Measurements from ENCODE around the gene RAB3GAP2. TPM values are rescaled to one million over a fixed set of nuclear protein-coding genes. Genes with fewer than 3 reads are reported as not detected.
"Not testable (repeated sequence)": the region's sequence is repeated elsewhere in the genome, so short reads cannot be mapped to it uniquely, and the experiment has no call there.

RAB3GAP2 gene
- total RNA-seq, 1 donor from 2014 or later, result 33.0 TPM

DNA sequence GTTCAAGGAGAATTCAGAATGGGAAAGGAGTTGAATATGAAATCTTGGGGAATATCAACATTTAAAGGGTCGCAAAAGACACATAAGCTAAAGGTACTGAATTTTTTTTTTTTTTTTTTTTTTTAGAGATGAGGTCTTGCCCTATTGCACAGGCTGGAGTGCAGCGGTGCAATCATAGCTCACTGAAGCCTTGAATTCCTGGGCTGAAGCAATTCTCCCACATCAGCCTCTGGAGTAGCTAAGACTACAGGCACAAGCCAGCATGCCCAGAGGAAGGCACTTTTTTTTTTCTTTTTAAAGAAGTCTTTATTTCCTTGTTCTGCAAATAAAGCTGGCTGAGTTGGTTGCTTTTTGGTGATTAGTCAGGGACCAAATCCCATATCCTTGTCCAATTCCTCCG, 44.1 kb upstream of the RAB3GAP2 start:
- TF ChIP-seq, protein P1, sequence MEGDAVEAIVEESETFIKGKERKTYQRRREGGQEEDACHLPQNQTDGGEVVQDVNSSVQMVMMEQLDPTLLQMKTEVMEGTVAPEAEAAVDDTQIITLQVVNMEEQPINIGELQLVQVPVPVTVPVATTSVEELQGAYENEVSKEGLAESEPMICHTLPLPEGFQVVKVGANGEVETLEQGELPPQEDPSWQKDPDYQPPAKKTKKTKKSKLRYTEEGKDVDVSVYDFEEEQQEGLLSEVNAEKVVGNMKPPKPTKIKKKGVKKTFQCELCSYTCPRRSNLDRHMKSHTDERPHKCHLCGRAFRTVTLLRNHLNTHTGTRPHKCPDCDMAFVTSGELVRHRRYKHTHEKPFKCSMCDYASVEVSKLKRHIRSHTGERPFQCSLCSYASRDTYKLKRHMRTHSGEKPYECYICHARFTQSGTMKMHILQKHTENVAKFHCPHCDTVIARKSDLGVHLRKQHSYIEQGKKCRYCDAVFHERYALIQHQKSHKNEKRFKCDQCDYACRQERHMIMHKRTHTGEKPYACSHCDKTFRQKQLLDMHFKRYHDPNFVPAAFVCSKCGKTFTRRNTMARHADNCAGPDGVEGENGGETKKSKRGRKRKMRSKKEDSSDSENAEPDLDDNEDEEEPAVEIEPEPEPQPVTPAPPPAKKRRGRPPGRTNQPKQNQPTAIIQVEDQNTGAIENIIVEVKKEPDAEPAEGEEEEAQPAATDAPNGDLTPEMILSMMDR (IDR thresholded peaks at IDR 0.05; ENCODE audit: insufficient read depth, low read length, poor library complexity, severe bottlenecking), result no peak
- no peaks in the 10 kb centered on the region for H3K36me3 ChIP-seq (ENCODE audit: control insufficient read depth, insufficient read depth, low read length)
- no peak for DNase-seq (ENCODE audit: low read depth)
- H3K4me3 ChIP-seq (ENCODE audit: low read depth, low read length), result no peak overlapping the region
- H3K27me3 ChIP-seq (ENCODE audit: control insufficient read depth, insufficient read depth, low read length), result no peaks in the 10 kb centered on the region

DNA sequence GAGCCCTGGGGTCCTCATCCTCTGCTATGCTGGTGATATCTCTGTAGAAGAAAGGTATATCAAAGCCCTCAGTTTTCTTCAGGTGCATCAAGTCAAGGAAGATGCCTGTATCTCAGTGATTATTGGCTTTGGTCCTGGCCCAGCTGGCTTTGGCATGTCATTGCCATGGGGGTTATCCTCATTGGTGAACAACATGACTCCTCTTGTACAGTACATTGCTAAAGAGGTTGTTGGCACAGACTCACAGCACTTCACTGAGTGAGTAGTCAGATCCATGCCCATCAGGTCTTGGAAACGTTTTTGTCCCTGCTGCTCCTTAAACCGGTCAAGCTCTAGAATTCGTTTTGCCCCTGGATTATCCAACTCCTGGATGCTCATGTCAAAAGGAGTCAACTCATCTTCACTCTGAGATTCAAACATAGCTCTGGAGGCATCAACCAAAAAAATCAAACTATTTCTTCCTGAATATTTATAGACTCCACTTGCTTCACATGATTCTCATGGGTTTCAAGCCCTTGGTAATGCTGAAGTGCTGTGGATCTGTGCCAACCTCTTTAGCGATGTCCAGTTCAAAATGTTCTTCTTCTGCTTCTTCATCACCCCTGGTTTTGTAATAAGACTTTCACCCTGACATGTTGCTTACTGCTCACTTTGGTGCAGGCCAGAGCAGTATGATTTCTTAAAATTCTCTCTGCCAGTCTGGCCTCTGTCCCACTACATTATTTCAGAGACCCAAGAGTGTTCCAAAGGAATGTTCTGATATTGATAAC, 43.0 kb upstream of the RAB3GAP2 start:
- Histone ChIP-seq H3K27me3 (ENCODE audit: control insufficient read depth, insufficient read depth, low read length) (no peaks in the 10 kb centered on the region), H3K4me3 (ENCODE audit: low read depth, low read length) (no peak overlapping the region), H3K36me3 (ENCODE audit: control insufficient read depth, insufficient read depth, low read length) (no peaks in the 10 kb centered on the region)
- DNase-seq (ENCODE audit: low read depth), result no peak
- TF ChIP-seq, protein P1 (IDR thresholded peaks at IDR 0.05; ENCODE audit: insufficient read depth, low read length, poor library complexity, severe bottlenecking), result no peak

DNA sequence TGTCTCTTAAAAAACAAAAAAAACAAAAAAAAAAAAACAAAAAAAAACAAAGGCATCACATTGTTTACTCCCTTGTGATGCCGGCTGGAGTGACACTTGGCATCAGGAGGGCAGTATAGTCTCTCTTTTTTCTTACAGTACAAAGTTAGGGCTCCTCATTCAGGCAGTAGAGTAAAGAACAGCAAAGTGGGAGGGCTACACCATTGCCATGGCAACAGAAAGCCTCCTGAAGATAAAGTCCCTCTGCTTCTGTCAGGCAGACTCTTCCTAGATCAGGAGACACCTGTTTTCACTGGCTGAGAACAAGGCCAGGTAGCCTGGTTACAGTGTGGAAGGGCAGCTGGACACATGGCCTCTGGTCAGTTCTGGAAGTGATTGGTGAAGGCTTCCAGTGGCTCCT, 41.3 kb upstream of the RAB3GAP2 start:
- Histone ChIP-seq H3K4me3 (ENCODE audit: low read depth, low read length) (no peak overlapping the region), H3K27me3 (ENCODE audit: control insufficient read depth, insufficient read depth, low read length) (no peaks in the 10 kb centered on the region), H3K36me3 (ENCODE audit: control insufficient read depth, insufficient read depth, low read length) (no peaks in the 10 kb centered on the region)
- no peak for DNase-seq (ENCODE audit: low read depth)
- TF ChIP-seq, protein P1 (IDR thresholded peaks at IDR 0.05; ENCODE audit: insufficient read depth, low read length, poor library complexity, severe bottlenecking), result no peak

DNA sequence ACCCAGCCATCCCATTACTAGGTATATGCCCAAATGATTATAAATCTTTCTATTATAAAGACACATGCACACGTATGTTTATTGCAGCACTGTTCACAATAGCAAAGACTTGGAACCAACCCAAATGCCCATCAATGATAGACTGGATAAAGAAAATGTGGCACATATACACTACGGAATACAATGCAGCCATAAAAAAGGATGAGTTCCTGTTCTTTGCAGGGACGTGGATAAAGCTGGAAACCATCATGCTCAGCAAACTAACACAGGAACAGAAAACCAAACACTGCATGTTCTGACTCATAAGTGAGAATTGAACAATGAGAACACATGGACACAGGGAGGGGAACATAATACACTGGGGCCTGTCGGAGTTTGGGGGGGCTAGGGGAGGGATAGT, 37.9 kb upstream of the RAB3GAP2 start:
- H3K36me3 ChIP-seq (ENCODE audit: control insufficient read depth, insufficient read depth, low read length); DNase-seq (ENCODE audit: low read depth); H3K4me3 ChIP-seq (ENCODE audit: low read depth, low read length); H3K27me3 ChIP-seq (ENCODE audit: control insufficient read depth, insufficient read depth, low read length): not testable (repeated sequence)

DNA sequence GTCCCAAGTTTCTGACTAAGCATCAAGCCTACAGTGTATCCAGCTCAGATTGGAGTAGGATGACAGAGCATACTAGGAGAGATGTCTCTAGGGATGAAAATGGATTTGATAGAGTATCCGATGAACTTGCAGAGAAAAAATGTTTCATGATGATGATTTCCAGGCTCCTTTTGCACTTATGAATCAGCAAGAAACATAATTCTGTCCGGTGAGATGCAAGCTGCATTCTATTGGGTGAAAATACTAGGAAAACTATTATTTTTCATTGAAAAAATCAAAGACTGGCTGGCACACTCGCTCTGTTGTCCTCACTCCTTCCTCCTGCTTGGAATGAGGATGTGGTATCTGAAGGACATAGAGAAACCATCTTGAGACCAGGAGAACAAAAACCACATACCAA, 35.4 kb upstream of the RAB3GAP2 start:
- H3K4me3 ChIP-seq (ENCODE audit: low read depth, low read length), result no peak overlapping the region
- no peaks in the 10 kb centered on the region for H3K36me3 ChIP-seq (ENCODE audit: control insufficient read depth, insufficient read depth, low read length)
- TF ChIP-seq, protein P1 (IDR thresholded peaks at IDR 0.05; ENCODE audit: insufficient read depth, low read length, poor library complexity, severe bottlenecking), result no peak
- no peaks in the 10 kb centered on the region for H3K27me3 ChIP-seq (ENCODE audit: control insufficient read depth, insufficient read depth, low read length)
- no peak for DNase-seq (ENCODE audit: low read depth)

DNA sequence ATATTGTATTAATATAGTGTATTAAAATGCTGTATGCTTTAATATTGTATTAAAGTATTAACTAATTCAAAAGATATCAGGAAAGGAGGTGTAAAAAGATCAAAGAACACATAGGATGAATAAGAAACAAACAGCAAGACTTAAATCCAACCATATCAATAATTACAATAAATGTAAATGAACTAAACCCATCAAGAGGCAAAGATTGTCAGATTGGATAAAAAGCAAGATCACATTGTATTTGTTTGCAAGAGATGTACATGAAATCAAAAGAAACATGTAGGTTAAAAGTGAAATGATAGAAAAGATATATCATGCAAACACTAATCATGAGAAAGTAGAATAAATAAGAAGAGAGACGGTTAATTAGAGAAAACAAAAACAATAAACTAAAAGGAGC, 34.1 kb upstream of the RAB3GAP2 start:
- TF ChIP-seq, protein P1 (IDR thresholded peaks at IDR 0.05; ENCODE audit: insufficient read depth, low read length, poor library complexity, severe bottlenecking), result no peak
- Histone ChIP-seq H3K4me3 (ENCODE audit: low read depth, low read length) (no peak overlapping the region), H3K36me3 (ENCODE audit: control insufficient read depth, insufficient read depth, low read length) (no peaks in the 10 kb centered on the region), H3K27me3 (ENCODE audit: control insufficient read depth, insufficient read depth, low read length) (no peaks in the 10 kb centered on the region)
- no peak for DNase-seq (ENCODE audit: low read depth)
